ENCODE data around the gene LIMCH1.
"Not testable (repeated sequence)": the region's sequence is repeated elsewhere in the genome, so short reads cannot be mapped to it uniquely, and the experiment has no call there.

The LIMCH1 gene

GRCh38 chr4:41731569-41732126 lies 193.7 kb downstream of the LIMCH1 start:
- no peak for DNase-seq (ENCODE audit: low spot score)

- DNase-seq (ENCODE audit: low spot score) = no peak
Measured at GRCh38 chr4:41734371-41734770, 196.4 kb downstream of the LIMCH1 start.

GRCh38 chr4:41737491-41737890 lies 199.5 kb downstream of the LIMCH1 start:
- DNase-seq (ENCODE audit: low spot score) = not testable (repeated sequence)

- DNase-seq (ENCODE audit: low spot score) = no peak
Measured at GRCh38 chr4:41741354-41741753, 203.4 kb downstream of the LIMCH1 start.

GRCh38 chr4:41744572-41745291 lies 206.8 kb downstream of the LIMCH1 start:
- no peak for DNase-seq (ENCODE audit: low spot score)

GRCh38 chr4:41745292-41746024 lies 207.5 kb downstream of the LIMCH1 start:
- DNase-seq (ENCODE audit: low spot score) = no peak

DNA sequence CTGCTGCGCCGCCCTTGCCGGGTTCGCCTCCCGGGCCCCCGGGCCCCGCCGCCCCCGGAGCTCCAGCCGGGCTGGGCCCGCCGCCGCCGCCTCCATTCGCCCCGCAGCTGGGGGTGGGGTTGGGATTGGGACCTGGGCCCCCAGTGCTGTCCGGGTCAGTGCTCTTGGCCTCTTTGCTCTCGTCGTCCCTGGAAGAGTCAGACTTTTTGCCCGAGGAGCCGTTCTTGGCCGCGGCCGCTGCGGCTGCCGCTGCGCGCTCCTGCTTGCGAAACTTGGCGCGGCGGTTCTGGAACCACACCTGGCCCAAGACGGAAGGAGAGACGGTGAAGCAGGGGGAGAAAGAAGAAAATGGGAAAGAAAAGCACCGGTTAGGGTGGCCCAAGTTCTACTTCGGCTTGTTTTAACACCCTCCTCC lies 208.1 kb downstream of the LIMCH1 start:
- DNase-seq (ENCODE audit: low spot score) = no peak

- DNase-seq (ENCODE audit: low spot score) = no peak
Measured at GRCh38 chr4:41746440-41747229, 208.7 kb downstream of the LIMCH1 start.

- DNase-seq (ENCODE audit: low spot score) = no peak
Measured at GRCh38 chr4:41747230-41748055, 209.5 kb downstream of the LIMCH1 start.

DNA sequence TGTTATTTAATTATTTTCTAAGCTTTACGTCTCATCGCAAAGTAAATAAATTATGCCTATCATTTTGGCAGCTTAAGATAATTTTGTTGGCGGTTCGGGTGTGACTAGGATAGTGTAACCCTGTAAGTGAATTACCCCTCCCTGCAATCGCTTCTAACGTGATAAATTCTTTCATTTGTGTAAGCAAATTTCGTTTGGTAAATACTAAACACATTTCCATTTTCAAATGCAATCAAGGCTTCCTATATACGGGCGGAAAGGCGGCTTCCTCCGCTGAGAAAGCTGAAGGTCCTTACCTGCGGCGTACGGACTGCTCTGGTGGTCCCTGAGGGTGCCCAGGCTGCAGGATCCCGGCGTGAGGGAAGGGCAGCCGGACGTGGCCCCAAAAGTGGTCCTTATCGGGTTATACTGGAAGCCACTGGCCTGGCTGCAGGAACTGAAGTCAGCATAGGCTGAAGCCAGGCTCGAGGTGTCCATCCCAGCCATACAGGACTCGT lies 210.2 kb downstream of the LIMCH1 start:
- DNase-seq (ENCODE audit: low spot score) = no peak

DNA sequence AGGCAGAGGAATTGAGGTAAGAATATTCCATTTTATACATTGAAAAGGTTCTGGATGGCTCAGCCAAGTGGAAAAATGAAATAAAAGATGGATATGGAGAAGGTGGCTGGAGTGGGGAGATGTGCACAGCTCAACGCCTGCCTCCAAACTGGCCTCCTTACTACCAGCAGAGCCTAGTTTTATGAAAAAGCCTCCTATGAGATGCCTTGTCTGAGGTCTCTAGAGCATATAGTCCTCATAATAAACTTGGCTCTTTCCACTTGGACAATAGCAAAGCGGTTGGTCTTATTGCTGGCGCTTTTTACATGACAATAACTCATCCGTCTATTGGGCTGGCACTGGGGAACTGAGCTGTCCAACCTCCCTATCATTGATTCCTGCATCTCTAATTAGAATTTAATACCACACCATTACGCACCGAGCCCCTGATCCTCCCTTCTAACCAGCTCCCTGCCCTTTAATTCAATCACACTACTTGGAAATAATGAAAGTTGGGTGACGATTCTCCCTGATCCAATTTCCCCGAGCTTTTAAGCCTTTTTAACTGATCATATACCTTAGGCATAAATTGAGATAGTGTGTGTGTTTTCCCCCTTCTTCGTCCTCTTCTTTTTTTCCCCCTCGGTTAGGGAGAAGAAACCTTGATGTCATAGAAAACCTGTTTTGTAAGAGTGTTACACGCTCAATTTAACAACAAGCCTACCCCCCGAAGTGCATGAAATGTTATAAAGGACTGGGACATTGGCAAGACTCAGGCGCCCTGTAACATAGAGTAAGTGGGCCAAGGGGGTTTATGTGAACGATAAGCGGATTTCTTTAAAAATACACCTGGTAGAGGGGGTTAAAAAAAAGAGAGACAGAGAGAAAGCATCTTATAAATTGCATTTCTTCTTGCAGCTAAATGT lies 210.9 kb downstream of the LIMCH1 start, which contains the start of gene PHOX2B:
TSS of gene PHOX2B (minus strand) at position 155 of the 905 bp plus-strand sequence. CDS start at position 40, 115 bp downstream.
- no peak for DNase-seq (ENCODE audit: low spot score)

DNA sequence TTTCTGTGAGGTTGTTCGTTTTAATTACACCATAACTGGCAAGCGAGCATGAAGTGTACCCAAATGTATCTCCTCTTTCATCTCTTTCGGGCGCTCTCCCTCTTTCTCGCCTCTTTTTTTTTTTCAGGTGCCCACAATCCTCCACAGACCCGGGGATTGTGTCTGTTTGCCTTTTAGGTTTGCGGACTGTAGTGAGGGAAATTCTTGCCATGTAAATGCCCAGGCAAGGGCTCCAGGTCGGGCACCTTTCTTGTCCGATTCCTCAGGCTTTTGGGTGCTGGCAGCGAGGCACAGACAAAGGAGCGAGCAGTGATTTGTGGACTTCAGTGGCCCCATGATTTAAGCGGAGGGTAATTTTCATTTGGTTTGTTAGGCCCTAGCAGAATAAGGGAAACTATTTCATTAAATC lies 211.7 kb downstream of the LIMCH1 start:
- DNase-seq (ENCODE audit: low spot score) = no peak

All from AG08396 (cell line).